Measurements from ENCODE around the gene PHACTR2. TPM values are rescaled to one million over a fixed set of nuclear protein-coding genes. Genes with fewer than 3 reads are reported as not detected.

The PHACTR2 gene
- total RNA-seq, 2 experiments from 2014 or later: 19.6 to 25.0 TPM

- Mint-ChIP-seq H3K4me1 (ENCODE audit: low read depth) (peaks cover 8% of the 10 kb centered on the region), H3K27ac (no peak overlapping the region), H3K27me3 (no peaks in the 10 kb centered on the region), H3K9me3 (no peaks in the 10 kb centered on the region), H3K4me3 (no peak overlapping the region), H3K36me3 (ENCODE audit: low read depth) (no peaks in the 10 kb centered on the region)
- H3K9me3 ChIP-seq (ENCODE audit: control insufficient read depth in 1 of 2, insufficient read depth in 1 of 2, low read length in 2 of 2): no peaks in the 10 kb centered on the region
- no peak for DNase-seq
- ChIA-PET POLR2A (interaction anchor here (0.6 kb wide), 1 partner anchor 317 kb away, joined by 4 read pairs; no protein-coding TSS in a partner anchor), CTCF (interaction anchor here (0.5 kb wide), 1 partner anchor 366 kb away, joined by 3 read pairs; no protein-coding TSS in a partner anchor)
- no peaks in the 10 kb centered on the region for H3K36me3 ChIP-seq (ENCODE audit: insufficient read depth, low read length)
- no peak overlapping the region for H3K27ac ChIP-seq (ENCODE audit: low read depth in 1 of 2, low read length in 2 of 2)
- TF ChIP-seq CTCF (IDR thresholded peaks at IDR 0.05): no peak
- intact Hi-C loops (cut with DNase I, micrococcal nuclease): no loop called here
- no peak for ATAC-seq (ENCODE audit: poor library complexity)
- no peak overlapping the region for H3K4me3 ChIP-seq (ENCODE audit: low read length)
- H3K27me3 ChIP-seq (ENCODE audit: control insufficient read depth in 1 of 2, insufficient read depth in 2 of 2, low read length in 2 of 2): no peaks in the 10 kb centered on the region
- peaks cover 4% of the 10 kb centered on the region for H3K4me1 ChIP-seq (ENCODE audit: insufficient read depth, low read length)
These were observed 65.1 kb downstream of the PHACTR2 start for GRCh38 chr6:143742955-143743255.

- no peak overlapping the region for H3K27ac Mint-ChIP-seq
- no peaks in the 10 kb centered on the region for H3K9me3 Mint-ChIP-seq
- H3K36me3 ChIP-seq (ENCODE audit: insufficient read depth, low read length): no peaks in the 10 kb centered on the region
- H3K36me3 Mint-ChIP-seq (ENCODE audit: low read depth): no peaks in the 10 kb centered on the region
- intact Hi-C loops (cut with DNase I, micrococcal nuclease): no loop called here
- H3K9me3 ChIP-seq (ENCODE audit: control insufficient read depth in 1 of 2, insufficient read depth in 1 of 2, low read length in 2 of 2): no peaks in the 10 kb centered on the region
- H3K27ac ChIP-seq (ENCODE audit: low read depth in 1 of 2, low read length in 2 of 2): no peak overlapping the region
- peaks cover 4% of the 10 kb centered on the region for H3K4me1 ChIP-seq (ENCODE audit: insufficient read depth, low read length)
- ChIA-PET CTCF (interaction anchor here (0.5 kb wide), 1 partner anchor 365 kb away, joined by 3 read pairs; no protein-coding TSS in a partner anchor), POLR2A (interaction anchor here (0.6 kb wide), 1 partner anchor 316 kb away, joined by 4 read pairs; no protein-coding TSS in a partner anchor)
- ATAC-seq (ENCODE audit: poor library complexity) (no peak), DNase-seq (no peak)
- peaks cover 8% of the 10 kb centered on the region for H3K4me1 Mint-ChIP-seq (ENCODE audit: low read depth)
- H3K4me3 ChIP-seq (ENCODE audit: low read length): no peak overlapping the region
- H3K4me3 Mint-ChIP-seq: no peak overlapping the region
- no peaks in the 10 kb centered on the region for H3K27me3 Mint-ChIP-seq
- H3K27me3 ChIP-seq (ENCODE audit: control insufficient read depth in 1 of 2, insufficient read depth in 2 of 2, low read length in 2 of 2): no peaks in the 10 kb centered on the region
- no peak for TF ChIP-seq CTCF (IDR thresholded peaks at IDR 0.05)
These were observed 65.8 kb downstream of the PHACTR2 start for GRCh38 chr6:143743301-143744166.

- TF ChIP-seq CTCF (IDR thresholded peaks at IDR 0.05): no peak
- CTCF ChIA-PET: no interaction called here
- Mint-ChIP-seq H3K9me3 (no peaks in the 10 kb centered on the region), H3K27me3 (no peaks in the 10 kb centered on the region), H3K4me1 (ENCODE audit: low read depth) (peaks cover 1% of the 10 kb centered on the region), H3K36me3 (ENCODE audit: low read depth) (no peaks in the 10 kb centered on the region), H3K27ac (no peak overlapping the region), H3K4me3 (no peak overlapping the region)
- POLR2A ChIA-PET: no interaction called here
- no peaks in the 10 kb centered on the region for H3K27me3 ChIP-seq (ENCODE audit: control insufficient read depth in 1 of 2, insufficient read depth in 2 of 2, low read length in 2 of 2)
- H3K27ac ChIP-seq (ENCODE audit: low read depth in 1 of 2, low read length in 2 of 2): no peak overlapping the region
- no peak overlapping the region for H3K4me3 ChIP-seq (ENCODE audit: low read length)
- intact Hi-C loops (cut with DNase I, micrococcal nuclease): no loop called here
- H3K4me1 ChIP-seq (ENCODE audit: insufficient read depth, low read length): peaks cover 1% of the 10 kb centered on the region
- no peak for DNase-seq
- H3K9me3 ChIP-seq (ENCODE audit: control insufficient read depth in 1 of 2, insufficient read depth in 1 of 2, low read length in 2 of 2): no peaks in the 10 kb centered on the region
- H3K36me3 ChIP-seq (ENCODE audit: insufficient read depth, low read length): no peaks in the 10 kb centered on the region
- no peak for ATAC-seq (ENCODE audit: poor library complexity)
These were observed 66.9 kb downstream of the PHACTR2 start for GRCh38 chr6:143744551-143745165.

Measured in CD4-positive, alpha-beta T cell (primary cell).